HUDEP-2 (cell line): ENCODE data around the gene CFAP299.
"Not testable (repeated sequence)": the region's sequence is repeated elsewhere in the genome, so short reads cannot be mapped to it uniquely, and the experiment has no call there.

Source experiments
- DNase-seq, 76 experiments: peaks; one replicate each; lab custom pipeline; 2025; ENCODE audit not compliant: unreplicated experiment in 76 of 76; lab: John Stamatoyannopoulos, UW

Gene CFAP299

DNA sequence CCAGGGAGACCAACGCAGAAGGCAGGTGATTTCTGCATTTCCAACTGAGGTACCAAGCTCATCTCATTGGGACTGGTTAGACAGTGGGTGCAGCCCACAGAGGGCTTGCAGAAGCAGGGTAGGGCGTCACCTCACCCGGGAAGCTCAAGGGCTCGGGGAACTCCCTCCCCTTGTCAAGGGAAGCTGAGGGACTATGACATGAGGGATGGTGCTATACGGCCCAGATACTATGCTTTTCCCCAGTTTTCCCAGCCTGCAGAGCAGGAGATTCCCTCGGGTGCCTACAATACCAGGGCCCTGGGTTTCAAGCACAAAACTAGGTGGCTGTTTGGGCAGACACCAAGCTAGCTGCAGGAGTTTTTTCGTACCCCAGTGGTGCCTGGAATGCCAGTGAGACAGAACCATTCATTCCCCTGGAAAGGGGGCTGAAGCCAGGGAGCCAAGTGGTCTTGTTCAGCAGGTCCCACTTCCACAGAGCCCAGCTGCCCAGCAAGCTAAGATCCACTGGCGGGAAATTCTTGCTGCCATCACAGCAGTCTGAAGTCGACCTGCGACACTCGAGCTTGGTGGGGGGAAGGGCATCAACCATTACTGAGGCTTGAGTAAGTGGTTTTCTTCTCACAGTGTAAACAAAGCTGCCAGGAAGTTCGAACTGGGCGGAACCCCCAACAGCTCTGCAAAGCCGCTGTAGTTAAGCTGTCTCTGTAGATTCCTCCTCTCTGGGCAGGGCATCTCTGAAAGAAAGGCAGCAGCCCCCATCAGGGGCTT, 103.9 kb downstream of the CFAP299 start:
- DNase-seq: not testable (repeated sequence)

DNA sequence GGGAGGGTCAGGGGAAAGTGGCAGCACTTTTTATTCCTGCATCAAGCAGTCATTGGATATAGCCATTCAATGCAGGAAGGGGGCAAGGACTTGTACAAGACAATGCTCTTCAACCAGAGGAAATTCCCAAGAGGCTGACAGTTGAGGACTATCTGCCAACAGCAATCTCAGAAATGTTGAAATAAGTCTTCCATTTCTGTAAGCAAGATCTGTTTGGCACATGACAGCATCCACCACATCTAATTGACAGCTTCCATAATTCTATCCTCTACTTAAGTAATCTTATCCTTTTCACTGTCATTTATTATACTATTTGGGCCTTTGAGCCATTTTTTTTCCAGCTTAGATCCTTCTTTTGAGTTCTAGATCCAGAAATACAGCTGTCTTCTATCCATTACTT, 110.7 kb downstream of the CFAP299 start:
- DNase-seq: no peak

DNA sequence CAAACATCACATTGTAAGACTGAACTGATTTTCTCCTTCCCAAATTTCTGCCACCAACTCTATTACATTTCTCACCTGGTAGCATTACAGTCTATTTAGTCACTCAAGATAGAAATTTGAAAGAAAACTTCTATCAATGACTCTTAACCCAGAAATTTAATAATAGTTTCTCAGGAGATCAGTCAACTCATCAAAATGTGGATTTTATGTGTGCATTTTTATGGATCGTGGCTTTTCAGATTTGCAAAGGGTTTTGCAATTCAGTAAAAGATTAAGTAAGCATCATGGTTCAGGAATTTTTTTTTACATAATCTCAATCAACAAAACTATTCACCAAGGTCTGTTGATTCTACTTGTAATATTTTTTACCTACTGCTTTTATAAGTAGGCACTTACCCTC, 111.1 kb downstream of the CFAP299 start:
- no peak for DNase-seq

DNA sequence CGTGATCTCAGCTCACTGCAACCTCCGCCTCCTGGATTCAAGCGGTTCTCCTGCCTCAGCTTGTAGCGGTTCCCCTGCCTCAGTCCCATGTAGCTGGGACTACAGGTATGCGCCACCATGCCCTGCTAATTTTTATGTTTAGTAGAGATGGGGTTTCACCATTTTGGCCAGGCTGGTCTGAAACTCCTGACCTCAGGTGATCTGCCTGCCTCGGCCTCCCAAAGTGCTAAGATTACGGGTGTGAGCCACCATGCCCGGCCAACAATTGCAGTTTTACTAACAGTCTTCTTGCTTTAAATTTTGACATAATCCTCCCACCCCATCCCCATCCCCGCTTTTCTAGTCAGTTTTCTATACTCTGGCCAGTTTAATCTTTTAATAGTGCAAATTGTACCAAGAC, 112.0 kb downstream of the CFAP299 start:
- DNase-seq: no peak

DNA sequence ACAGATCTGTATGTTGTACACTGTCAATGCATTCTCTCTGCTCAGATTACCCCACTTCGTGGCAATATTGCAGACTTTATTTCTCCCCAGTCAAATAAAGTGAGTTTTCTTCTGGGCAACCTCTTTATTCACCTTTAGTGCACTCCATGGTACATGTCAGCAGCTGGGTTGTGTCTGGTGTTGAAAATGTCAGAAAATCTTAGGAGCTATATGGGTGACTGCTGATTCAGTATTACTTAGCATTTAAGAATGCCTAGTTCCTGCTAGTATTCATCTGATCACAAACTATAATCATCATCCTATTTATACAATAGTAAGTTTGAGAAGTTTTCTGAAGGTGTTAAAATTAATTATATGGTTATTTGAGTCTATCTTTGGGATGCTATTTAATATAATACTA, 112.5 kb downstream of the CFAP299 start:
- no peak for DNase-seq

DNA sequence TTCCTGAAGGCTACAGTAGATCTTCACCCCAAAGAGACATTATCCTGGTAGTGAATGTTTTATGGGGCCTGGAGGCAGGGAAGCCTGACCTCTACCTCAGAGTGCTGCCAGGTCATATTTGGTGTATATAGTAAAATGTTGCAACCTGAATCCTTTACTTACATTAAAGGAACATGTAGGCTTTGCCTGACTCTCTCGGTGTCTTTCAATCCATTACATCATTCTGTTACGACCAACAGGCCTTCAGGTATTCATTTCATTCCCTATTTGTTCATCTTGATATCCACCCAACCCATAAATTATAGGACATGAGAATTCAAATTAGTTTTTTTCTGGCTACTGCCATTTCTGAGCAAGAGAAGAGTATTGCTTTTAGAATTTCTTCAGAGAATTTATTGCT, 116.5 kb downstream of the CFAP299 start:
- no peak for DNase-seq

DNA sequence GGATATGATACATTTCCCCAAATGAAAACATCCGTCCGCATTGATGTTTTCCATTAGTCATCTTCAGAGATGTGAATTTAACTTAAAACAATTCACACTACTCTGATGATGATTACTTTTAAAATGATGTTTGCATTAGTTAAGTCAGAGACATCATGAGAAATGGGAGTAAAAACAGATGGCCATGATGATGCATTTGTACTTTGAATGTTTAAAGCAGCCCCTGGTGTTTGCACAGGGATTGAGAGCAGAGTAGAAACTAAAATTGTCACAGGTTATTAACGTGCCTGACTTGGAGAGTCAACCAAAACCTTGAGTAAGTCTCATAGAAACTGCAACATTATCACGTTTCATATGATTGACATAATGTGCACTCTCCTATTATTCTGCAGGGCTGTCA, 117.2 kb downstream of the CFAP299 start:
- no peak for DNase-seq

DNA sequence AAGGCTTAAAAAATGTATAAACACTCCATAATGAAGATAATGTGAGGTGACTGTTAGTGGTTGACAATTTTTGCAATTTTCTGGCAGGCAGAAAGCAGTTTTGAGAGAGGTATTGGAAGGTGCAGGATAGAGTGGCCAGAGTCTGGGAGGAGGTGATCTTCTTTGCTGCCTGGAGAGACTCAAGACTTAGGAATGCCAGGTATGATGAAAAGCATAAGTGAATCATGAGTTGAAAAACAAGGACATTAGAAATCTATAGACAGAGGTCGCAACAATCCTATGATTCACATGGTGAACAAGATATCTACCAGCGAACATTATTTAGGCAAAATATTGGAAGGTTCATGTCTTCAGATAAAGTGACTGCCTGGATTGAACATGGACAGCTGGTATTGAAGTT, 118.5 kb downstream of the CFAP299 start:
- DNase-seq: no peak

DNA sequence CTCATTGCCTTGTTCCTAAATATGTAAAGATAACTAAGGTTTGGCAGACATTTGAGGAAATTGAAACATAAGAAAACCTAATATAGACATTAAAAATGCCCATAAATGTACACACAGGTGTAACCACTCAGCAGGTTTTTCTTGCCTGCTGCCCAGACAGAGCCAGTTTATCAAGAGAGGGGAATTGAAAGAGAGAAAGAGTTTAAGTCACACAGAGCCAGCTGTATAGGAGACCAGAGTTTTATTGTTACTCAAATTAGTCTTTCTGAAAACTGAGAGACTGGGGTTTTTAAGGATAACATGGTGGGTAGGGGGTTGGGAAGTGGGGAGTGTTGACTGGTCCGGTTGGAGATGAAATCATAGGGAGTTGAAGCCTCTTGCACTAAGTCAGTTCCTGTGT, 119.0 kb downstream of the CFAP299 start:
- DNase-seq: no peak

DNA sequence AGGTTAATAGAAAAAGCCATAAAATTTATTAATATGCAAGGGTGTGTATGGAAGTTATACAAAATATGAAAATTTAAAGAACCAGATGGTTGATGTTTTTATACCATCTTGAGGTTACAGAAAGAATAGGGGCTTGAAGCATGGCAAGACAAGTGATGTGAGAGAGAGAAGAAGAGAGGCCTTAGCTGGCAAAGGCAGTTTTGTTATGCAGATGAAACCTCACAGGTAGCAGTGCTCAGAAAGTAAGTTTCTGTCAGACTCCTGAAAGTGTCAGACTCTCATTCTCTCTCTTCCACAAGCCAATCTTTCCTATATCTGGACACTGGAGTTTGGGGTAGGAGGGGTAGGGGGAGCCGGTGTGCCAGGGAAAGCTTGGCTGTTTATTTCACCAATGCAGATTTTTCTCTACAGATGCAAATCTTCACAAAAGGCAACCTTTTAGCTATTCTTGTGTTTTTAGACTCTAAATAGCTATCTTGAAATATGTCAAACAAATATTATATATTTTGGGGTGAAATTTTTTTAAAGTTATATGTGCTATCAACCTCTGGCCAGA, 124.5 kb downstream of the CFAP299 start:
- no peak for DNase-seq

DNA sequence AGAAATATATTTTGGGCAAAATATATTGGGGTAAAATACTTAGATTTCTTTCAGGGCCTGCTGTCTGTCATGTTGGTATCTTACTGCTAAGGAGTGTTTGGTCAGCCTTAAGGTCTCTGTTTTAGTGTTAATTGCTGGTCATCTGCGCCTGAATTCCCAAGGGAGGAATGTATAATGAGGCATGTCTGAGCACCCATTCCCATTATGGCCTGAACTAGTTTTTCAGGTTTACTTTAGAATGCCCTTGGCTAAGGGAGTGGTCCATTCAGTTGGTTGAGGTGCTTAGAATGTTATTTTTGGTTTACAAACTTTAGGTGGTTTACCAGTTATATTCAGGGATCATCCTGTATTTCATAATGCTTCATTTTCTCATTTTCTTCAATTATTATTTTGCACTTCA, 125.9 kb downstream of the CFAP299 start:
- no peak for DNase-seq

DNA sequence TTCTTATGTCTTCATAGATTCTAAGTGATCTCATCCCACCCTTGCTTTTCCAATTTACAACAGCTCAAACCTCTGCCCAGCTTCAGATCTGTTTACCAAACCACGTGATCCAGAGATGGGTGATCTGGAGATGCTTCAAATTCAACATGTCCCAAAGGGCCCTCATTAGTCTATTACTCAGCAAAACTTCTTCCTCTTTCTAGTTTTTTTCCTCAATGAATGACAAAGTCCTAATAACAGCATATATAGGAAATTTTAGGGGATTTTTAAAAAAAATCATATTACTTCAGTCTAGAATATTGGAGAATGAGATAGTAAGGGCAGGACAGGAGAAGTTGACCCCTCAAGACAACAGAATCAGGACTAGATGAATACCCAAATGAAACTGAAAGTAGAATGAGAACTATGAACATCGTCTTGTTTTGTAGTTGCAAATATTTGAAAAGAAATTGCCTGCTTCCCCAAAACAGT, 127.1 kb downstream of the CFAP299 start:
- DNase-seq: no peak

DNA sequence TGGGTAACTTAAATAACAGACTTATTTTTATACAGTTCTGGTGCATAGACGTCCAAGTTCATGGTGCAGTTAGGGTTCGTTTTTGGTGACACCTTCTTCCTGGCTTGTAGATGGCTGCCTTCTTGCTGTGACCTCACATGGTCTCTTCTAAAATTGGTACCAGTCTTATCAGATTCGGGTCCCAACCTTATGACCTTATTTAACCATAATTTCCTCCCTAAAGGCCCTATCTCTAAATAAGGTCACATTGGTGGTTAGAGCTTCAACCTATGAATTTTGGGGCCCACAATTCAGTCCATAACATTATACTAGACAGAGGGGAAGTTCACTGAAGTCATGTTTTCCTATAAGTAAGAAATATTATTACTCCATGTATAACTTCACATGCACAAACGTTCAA, 128.0 kb downstream of the CFAP299 start:
- no peak for DNase-seq

DNA sequence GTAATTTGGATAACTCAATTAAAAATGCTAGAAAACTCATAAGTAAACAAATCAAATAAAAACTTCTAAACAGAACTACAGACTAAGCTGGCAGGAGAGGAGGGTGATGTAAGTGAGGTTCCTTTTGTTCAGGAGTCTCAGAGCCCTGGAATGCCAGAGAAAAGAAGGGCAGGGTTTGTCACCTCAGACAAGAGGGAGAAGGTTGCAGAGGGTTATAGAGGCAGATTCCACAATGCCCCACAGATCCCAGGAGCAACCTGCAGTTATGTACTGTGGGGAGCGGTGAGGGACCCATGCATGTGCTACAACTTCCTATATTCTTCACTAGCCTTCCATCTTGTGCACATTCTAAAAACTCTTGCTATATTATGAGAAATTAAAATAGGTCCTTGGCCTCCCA, 129.7 kb downstream of the CFAP299 start:
- no peak for DNase-seq

DNA sequence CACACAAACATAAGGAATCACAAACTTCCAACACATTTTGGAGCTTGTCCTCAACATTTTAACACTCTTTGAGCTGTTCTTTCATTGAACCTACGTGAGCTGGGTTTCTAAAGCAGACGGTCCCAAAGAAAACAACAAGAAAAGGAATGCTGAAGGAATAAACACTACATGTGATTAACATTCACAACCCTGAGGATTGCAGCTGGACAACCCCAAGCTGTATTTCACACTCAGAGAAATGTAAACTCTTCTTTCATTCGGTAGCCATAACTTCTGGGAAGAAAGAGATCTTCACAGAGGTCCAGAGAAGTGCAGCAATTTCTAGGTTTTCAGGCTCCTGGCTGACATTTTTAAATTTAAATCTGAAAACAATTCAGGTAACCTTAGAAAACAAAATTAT, 130.2 kb downstream of the CFAP299 start:
- no peak for DNase-seq

DNA sequence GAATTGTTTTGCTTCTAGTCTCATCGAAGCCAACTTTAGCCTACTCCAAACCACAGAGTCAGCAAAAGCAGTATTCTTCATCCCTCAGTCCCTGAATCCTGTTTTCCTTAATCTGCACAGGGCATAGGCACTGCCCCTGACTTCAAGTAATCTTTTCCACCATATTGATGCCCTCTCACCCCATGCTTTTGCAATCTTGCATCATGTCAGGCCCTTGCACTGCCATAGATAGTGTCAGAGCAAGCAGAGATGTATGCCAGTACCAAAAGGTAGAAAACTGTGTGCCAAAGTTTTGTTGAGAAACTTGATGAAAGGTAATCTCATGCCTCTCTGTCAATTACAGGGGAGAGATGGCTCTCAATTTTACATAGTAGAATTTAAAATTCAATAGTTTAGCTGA, 131.1 kb downstream of the CFAP299 start:
- DNase-seq: no peak

DNA sequence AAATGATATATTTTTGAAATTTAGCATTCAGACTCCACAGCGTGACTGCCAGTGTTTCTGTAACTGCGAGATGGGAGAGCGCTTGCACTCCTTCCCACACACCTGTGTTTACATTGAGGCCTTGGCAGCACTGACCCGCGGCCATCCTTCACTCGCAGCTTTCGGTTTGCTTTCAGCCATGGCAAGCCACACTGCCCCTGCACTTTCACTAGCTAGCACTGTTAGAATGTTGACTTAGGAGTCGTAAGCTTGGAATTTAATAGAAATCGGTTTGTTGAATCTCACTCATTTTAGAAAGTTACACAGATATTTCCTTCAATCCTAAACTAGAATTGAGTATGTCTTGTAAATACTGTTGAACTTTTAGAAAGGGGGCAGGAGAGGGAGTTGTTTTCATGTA, 136.2 kb downstream of the CFAP299 start:
- DNase-seq: no peak

DNA sequence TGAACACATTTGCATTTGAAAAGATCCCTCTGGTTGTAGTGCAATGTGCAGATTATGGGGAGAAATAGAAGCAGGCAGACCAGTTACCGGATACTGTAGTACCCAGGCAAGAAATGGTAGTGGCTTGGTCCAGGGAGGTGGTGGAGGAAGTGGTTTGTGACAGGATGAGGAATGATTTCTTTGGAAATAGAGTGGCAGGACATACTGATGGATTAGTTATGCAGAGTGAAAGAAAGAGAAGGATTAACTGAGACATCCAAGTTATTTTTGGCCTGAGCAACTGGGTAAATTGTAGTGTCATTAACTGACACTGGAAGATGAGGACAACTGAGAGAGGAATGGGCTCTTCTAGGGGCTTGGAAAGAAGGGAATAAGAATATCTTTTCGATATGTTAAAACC, 139.7 kb downstream of the CFAP299 start:
- DNase-seq: no peak

DNA sequence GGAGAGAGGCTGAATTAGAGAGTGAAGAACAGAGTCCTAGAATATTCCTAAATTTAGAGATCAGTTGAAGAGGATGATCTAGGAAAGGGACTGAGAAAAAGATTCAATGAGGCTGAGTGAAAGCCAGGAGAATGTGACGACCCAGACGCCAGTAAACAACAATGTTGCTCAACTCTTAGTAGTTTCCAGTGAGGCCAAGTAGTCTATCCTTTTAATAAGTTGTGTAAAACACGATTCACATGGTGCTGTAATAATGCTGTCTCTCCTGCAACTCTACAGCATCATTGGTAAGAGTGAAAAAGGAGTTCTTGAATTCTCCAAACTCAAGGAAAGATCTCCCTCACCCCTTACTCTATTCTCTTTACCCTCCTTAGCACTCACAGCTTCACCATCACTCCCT, 140.3 kb downstream of the CFAP299 start:
- DNase-seq: no peak

DNA sequence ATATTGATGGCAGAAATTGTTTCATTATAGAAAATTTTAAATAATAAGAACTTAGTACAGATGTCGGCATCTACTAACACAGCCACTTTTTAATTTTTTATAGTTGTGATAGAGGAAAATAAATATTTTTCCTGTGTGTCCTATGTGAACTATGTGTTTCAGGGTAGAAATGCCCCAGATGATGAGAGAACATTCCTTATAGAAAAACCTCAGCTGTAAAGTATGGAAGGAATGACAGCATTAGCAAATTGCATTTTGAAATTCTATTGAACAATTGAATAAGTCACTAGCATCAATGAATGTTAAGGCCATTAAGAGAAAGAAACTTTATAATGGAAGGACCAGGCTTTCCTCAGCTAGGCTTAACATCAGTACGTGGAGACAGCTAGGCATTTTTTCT, 149.2 kb downstream of the CFAP299 start:
- no peak for DNase-seq

DNA sequence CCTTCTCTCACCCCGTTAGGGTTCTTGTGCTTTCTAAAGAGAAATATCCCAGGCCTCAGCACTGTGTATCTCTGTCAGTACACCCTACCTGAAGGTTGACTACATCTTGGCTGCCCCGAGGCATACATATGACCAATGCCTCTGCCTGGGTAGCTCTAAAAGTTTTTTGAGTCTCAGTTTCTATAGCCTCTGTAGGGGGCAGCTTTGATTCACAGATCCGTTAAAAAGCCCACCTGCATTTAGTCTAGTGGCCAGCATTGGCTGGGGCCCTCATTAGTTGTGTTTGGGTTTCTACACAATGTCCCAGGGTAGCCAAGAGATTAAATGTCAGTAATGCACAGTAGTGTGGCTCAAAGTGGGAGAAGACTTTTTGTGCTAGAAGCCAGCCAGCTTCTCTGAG, 151.1 kb downstream of the CFAP299 start:
- DNase-seq: no peak

DNA sequence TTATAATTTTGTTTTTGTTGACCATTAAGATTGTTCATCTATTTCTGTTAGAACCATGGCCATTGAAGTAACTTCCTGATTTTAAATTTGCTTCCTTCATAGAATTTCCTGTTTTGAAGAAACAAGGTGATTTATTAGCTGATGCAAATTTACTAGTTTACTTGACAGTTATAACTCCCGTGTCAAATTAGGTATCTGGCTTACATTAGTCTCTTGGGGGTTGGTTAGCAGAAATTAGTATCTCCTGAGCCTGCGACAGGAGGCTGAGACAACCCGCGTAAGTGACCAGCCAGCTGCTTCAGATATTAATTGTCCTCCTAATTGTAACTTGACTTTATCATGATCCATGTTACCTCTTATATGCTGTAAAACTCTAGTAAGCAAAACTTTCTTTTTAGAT, 154.3 kb downstream of the CFAP299 start:
- no peak for DNase-seq

DNA sequence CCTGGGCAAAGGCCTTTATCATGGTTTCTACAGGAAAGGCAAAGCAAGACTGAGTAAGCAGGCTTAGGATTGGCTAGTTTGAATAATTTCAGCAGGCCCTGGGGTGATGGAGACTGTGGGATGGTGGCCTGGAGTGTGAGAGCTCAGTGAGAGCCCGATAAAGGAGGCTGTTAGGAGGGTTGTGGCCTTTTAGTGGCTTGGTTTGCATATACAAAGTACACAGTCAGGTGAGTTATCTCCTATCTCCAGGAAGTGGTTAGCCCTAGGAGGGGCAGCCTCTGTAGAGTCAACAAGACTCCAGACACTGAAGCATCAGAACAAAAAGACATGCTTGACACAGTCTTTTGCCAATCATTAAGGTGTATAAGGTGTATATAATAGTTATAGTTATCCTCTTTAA, 157.2 kb downstream of the CFAP299 start:
- DNase-seq: no peak
